ENCODE measurements around the gene DOK3. TPM values are rescaled to one million over a fixed set of nuclear protein-coding genes. Genes with fewer than 3 reads are reported as not detected.

DOK3 gene
- polyA plus RNA-seq, 2 of the 4 experiments (the other 2 are of a cell fraction), result 1.3 to 7.1 TPM

DNA sequence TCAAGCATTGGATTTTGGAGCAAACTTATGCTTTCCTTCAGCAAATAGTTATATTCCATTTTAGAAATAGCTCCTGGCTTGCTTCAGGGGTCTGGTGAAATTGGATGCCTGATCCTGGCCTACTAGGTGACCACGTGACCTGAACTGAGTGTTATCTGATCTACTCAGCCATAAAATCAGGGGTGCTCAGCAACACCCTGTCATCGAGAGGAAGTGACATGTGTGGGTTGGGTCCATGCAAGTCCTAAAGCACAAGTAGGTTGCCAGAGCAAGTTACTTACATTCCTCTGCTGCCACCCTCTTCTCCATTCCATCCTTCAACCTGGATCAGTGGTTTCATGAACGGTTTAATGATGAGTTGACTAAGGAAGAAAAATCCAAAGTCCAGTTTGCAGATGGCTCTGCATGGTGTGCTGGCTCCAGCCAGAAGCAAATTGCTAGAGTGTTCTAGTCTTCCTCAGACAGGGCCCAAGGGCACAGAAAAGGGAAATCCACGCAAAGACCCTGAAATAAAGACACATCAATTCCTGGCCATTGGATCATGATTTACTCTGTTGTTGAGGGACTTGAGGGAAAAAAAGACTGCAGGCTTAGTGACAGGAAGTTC is 47.5 kb upstream of the DOK3 start:
- FAIRE-seq (no peak), DNase-seq (ENCODE audit: low read depth in 1 of 2, low spot score in 1 of 2) (no peak), ATAC-seq (no peak)
- no peak overlapping the region for H3K4me2 ChIP-seq
- no peak overlapping the region for H3K4me3 ChIP-seq
- H3K27ac ChIP-seq, result no peak overlapping the region
- POLR2A ChIA-PET, result no interaction called here
- CTCF ChIA-PET, result interaction anchor here (0.8 to 2.6 kb wide), 3 partner anchors 11 to 56 kb away, joined by 3 to 7 read pairs (median 6); no protein-coding TSS in a partner anchor
- no peak for TF ChIP-seq POLR2AphosphoS2 (conservative IDR thresholded peaks at IDR 0.05; ENCODE audit: low read length)
- no peak for TF ChIP-seq TP53 (CRISPR knock-in tag; IDR thresholded peaks at IDR 0.05)
- no peak for TF ChIP-seq CHD2 (IDR thresholded peaks at IDR 0.05; ENCODE audit: low read length, partially characterized antibody)
- TF ChIP-seq, protein P1, sequence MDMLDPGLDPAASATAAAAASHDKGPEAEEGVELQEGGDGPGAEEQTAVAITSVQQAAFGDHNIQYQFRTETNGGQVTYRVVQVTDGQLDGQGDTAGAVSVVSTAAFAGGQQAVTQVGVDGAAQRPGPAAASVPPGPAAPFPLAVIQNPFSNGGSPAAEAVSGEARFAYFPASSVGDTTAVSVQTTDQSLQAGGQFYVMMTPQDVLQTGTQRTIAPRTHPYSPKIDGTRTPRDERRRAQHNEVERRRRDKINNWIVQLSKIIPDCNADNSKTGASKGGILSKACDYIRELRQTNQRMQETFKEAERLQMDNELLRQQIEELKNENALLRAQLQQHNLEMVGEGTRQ (IDR thresholded peaks at IDR 0.05), result no peak
- TF ChIP-seq ZSCAN20 (CRISPR knock-in tag; IDR thresholded peaks at IDR 0.05), result no peak
- 68% methylated on average over 4 of the region's 4 CpGs for WGBS (ENCODE audit: missing lambda C conversion rate)
- peaks cover 14% of the 10 kb centered on the region for H3K4me1 ChIP-seq
- no peaks in the 10 kb centered on the region for H3K9me3 ChIP-seq

DNA sequence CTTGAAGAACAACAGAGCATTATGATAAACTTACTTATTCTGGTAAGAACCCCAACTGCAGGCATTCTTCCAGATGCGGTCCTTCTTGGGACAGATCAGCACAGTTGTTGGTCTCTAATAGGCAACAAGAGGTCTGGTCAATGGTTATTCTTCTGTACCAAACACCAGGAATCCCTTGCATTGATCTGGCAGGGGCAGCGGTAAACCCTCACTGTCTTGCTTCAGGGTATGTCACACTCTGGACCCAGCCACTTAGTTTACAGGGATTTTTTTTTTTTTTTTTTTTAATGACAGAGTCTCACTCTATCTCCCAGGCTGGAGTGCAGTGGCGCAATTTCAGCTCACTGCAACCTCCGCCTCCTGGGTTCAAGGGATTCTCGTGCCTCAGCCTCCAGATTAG is 46.0 kb upstream of the DOK3 start:
- Histone ChIP-seq H3K4me2 (no peak overlapping the region), H3K27ac (no peak overlapping the region), H3K9me3 (no peaks in the 10 kb centered on the region), H3K4me1 (peaks cover 14% of the 10 kb centered on the region), H3K4me3 (no peak overlapping the region)
- no peak for FAIRE-seq
- WGBS (ENCODE audit: missing lambda C conversion rate), result 91% methylated on average over 5 of the region's 5 CpGs
- ChIA-PET CTCF (interaction anchor here (1.0 to 2.6 kb wide), 2 partner anchors 51 to 54 kb away, joined by 3 to 6 read pairs; no protein-coding TSS in a partner anchor), POLR2A (no interaction called here)
- TF ChIP-seq KDM5A (IDR thresholded peaks at IDR 0.05) (no peak), RCOR1 (IDR thresholded peaks at IDR 0.05; ENCODE audit: low read depth, low read length) (no peak)
- DNase-seq (ENCODE audit: low read depth in 1 of 2, low spot score in 1 of 2), result no peak
- no peak for ATAC-seq

DNA sequence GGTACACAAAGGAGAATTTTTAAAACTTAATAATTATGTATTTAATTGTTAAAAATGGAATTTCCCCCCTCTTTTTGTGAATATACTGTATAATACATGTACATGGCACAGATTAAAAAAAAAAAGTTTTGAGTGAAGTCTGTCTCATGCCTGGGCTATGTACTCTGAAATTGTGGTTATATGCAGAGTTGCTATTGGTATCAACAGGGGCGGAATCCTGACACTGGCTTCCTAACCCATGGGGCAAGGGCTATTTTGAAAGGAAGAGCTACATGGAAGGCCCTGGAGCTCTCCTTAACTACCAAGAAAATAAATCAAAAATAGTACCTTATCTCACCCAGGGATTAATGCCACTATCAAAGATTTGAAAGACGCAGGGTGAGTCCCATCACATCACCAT is 45.6 kb upstream of the DOK3 start:
- Histone ChIP-seq H3K4me2 (peak overlapping the region; percentile 85), H3K9me3 (no peaks in the 10 kb centered on the region), H3K4me3 (peak overlapping the region; percentile 96; the same call in 2 of the 3 replicates), H3K27ac (peak overlapping the region; percentile 89 to 96; a peak in 4 of 6 replicates), H3K4me1 (peaks cover 14% of the 10 kb centered on the region)
- FAIRE-seq (no peak), ATAC-seq (no peak), DNase-seq (ENCODE audit: low read depth in 1 of 2, low spot score in 1 of 2) (no peak)
- WGBS (ENCODE audit: missing lambda C conversion rate), result 89% methylated on average over 2 of the region's 2 CpGs
- TF ChIP-seq TFCP2L1 (CRISPR knock-in tag; IDR thresholded peaks at IDR 0.05) (no peak), CEBPB (IDR thresholded peaks at IDR 0.05) (no peak), MAZ (IDR thresholded peaks at IDR 0.05; ENCODE audit: borderline replicate concordance, low read depth, low read length) (no peak), EP300 (IDR thresholded peaks at IDR 0.05) (no peak), KDM5A (IDR thresholded peaks at IDR 0.05) (no peak), CHD4 (IDR thresholded peaks at IDR 0.05; ENCODE audit: borderline replicate concordance) (no peak), SREBF2 (IDR thresholded peaks at IDR 0.05) (no peak), SMC3 (IDR thresholded peaks at IDR 0.05) (no peak), NPAS2 (CRISPR knock-in tag; IDR thresholded peaks at IDR 0.05; ENCODE audit: borderline replicate concordance) (no peak), ESRRA (IDR thresholded peaks at IDR 0.05; ENCODE audit: borderline replicate concordance, low read length) (no peak), RFX5 (IDR thresholded peaks at IDR 0.05) (no peak), KDM1A (IDR thresholded peaks at IDR 0.05; ENCODE audit: low read depth) (no peak), HDAC2 (IDR thresholded peaks at IDR 0.05) (no peak)
- TF ChIP-seq, protein P2, sequence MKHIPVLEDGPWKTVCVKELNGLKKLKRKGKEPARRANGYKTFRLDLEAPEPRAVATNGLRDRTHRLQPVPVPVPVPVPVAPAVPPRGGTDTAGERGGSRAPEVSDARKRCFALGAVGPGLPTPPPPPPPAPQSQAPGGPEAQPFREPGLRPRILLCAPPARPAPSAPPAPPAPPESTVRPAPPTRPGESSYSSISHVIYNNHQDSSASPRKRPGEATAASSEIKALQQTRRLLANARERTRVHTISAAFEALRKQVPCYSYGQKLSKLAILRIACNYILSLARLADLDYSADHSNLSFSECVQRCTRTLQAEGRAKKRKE (CRISPR knock-in tag; IDR thresholded peaks at IDR 0.05; ENCODE audit: low read depth), result no peak
- TF ChIP-seq, protein P3, sequence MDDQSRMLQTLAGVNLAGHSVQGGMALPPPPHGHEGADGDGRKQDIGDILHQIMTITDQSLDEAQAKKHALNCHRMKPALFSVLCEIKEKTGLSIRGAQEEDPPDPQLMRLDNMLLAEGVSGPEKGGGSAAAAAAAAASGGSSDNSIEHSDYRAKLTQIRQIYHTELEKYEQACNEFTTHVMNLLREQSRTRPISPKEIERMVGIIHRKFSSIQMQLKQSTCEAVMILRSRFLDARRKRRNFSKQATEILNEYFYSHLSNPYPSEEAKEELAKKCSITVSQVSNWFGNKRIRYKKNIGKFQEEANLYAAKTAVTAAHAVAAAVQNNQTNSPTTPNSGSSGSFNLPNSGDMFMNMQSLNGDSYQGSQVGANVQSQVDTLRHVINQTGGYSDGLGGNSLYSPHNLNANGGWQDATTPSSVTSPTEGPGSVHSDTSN (IDR thresholded peaks at IDR 0.05), result no peak
- TF ChIP-seq, protein P1 (IDR thresholded peaks at IDR 0.05), result no peak
- TF ChIP-seq, protein P4, sequence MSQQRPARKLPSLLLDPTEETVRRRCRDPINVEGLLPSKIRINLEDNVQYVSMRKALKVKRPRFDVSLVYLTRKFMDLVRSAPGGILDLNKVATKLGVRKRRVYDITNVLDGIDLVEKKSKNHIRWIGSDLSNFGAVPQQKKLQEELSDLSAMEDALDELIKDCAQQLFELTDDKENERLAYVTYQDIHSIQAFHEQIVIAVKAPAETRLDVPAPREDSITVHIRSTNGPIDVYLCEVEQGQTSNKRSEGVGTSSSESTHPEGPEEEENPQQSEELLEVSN (IDR thresholded peaks at IDR 0.05; ENCODE audit: borderline replicate concordance, low read depth), result no peak
- TF ChIP-seq, protein P5, sequence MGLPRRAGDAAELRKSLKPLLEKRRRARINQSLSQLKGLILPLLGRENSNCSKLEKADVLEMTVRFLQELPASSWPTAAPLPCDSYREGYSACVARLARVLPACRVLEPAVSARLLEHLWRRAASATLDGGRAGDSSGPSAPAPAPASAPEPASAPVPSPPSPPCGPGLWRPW (IDR thresholded peaks at IDR 0.05), result no peak
- ChIA-PET POLR2A (no interaction called here), CTCF (interaction anchor here (1.0 to 2.6 kb wide), 2 partner anchors 52 to 54 kb away, joined by 3 to 6 read pairs; no protein-coding TSS in a partner anchor)

Measured in A549 (cell line).